MG63 (cell line): Measurements from ENCODE around the gene DTNA. TPM values are rescaled to one million over a fixed set of nuclear protein-coding genes. Genes with fewer than 3 reads are reported as not detected.

Experiments used
- DNase-seq: peaks from one replicate; pipeline ENCODE4 v3.0.0-alpha.2; 2020
- H3K27me3 ChIP-seq: fragments of 250-450 bp; sonication (Bioruptor Pico); 2 replicates; pipeline ENCODE4 v1.5.1; 2020; ENCODE audit warnings: mild to moderate bottlenecking, moderate library complexity
- H3K36me3 ChIP-seq: fragments of 250-450 bp; sonication (Bioruptor Pico); 2 replicates; pipeline ENCODE4 v1.5.1; 2020; ENCODE audit warnings: mild to moderate bottlenecking, moderate library complexity
- H3K4me3 ChIP-seq: fragments of 250-450 bp; sonication (Bioruptor Pico); 2 replicates; pipeline ENCODE4 v1.5.1; 2020; ENCODE audit warnings: mild to moderate bottlenecking, moderate library complexity
- H3K9me3 ChIP-seq: fragments of 250-450 bp; sonication (Bioruptor Pico); 2 replicates; pipeline ENCODE4 v1.5.1; 2020; ENCODE audit warnings: mild to moderate bottlenecking, moderate library complexity
- total RNA-seq: library from RNA; depleted of rRNA; stranded (reverse); fragments of >200 nt; shearing (Covaris generic); gene quantifications from 2 replicates; pipeline ENCODE4 v1.2.3, GENCODE V29; 2014; ENCODE audit warnings: low replicate concordance

DTNA gene
- total RNA-seq, 1 experiment from 2014 or later: 0.33 TPM

GRCh38 chr18:34808389-34808788 is 98.3 kb downstream of the DTNA start:
- DNase-seq: no peak
- H3K27me3 ChIP-seq: no peaks in the 10 kb centered on the region
- H3K36me3 ChIP-seq: no peaks in the 10 kb centered on the region
- H3K4me3 ChIP-seq: no peak overlapping the region
- no peaks in the 10 kb centered on the region for H3K9me3 ChIP-seq

- Histone ChIP-seq H3K4me3 (no peak overlapping the region), H3K9me3 (no peaks in the 10 kb centered on the region), H3K36me3 (no peaks in the 10 kb centered on the region), H3K27me3 (no peaks in the 10 kb centered on the region)
- peak; percentile 15 for DNase-seq
Measured at GRCh38 chr18:34809451-34810072, 99.5 kb downstream of the DTNA start.

- no peak for DNase-seq
- Histone ChIP-seq H3K4me3 (no peak overlapping the region), H3K36me3 (no peaks in the 10 kb centered on the region), H3K27me3 (no peaks in the 10 kb centered on the region), H3K9me3 (no peaks in the 10 kb centered on the region)
Measured at GRCh38 chr18:34816183-34816582, 106.1 kb downstream of the DTNA start.

GRCh38 chr18:34817636-34818035 is 107.5 kb downstream of the DTNA start:
- no peak for DNase-seq
- Histone ChIP-seq H3K4me3 (no peak overlapping the region), H3K36me3 (no peaks in the 10 kb centered on the region), H3K9me3 (no peaks in the 10 kb centered on the region), H3K27me3 (no peaks in the 10 kb centered on the region)

GRCh38 chr18:34818064-34818463 is 108.0 kb downstream of the DTNA start:
- Histone ChIP-seq H3K9me3 (no peaks in the 10 kb centered on the region), H3K27me3 (no peaks in the 10 kb centered on the region), H3K36me3 (no peaks in the 10 kb centered on the region), H3K4me3 (no peak overlapping the region)
- DNase-seq: no peak

- Histone ChIP-seq H3K9me3 (no peaks in the 10 kb centered on the region), H3K36me3 (no peaks in the 10 kb centered on the region), H3K27me3 (no peaks in the 10 kb centered on the region), H3K4me3 (no peak overlapping the region)
- DNase-seq: no peak
Measured at GRCh38 chr18:34820360-34821065, 110.4 kb downstream of the DTNA start.

- DNase-seq: no peak
- Histone ChIP-seq H3K4me3 (no peak overlapping the region), H3K9me3 (no peaks in the 10 kb centered on the region), H3K27me3 (no peaks in the 10 kb centered on the region), H3K36me3 (no peaks in the 10 kb centered on the region)
Measured at GRCh38 chr18:34821669-34822210, 111.6 kb downstream of the DTNA start.

- Histone ChIP-seq H3K36me3 (no peaks in the 10 kb centered on the region), H3K9me3 (no peaks in the 10 kb centered on the region), H3K4me3 (no peak overlapping the region), H3K27me3 (no peaks in the 10 kb centered on the region)
- DNase-seq: no peak
Measured at GRCh38 chr18:34828093-34828492, 118.0 kb downstream of the DTNA start.

- Histone ChIP-seq H3K9me3 (no peaks in the 10 kb centered on the region), H3K4me3 (no peak overlapping the region), H3K36me3 (no peaks in the 10 kb centered on the region), H3K27me3 (no peaks in the 10 kb centered on the region)
- DNase-seq: no peak
Measured at GRCh38 chr18:34834897-34835296, 124.8 kb downstream of the DTNA start.

GRCh38 chr18:34835466-34835865 is 125.4 kb downstream of the DTNA start:
- H3K4me3 ChIP-seq: no peak overlapping the region
- no peaks in the 10 kb centered on the region for H3K36me3 ChIP-seq
- no peaks in the 10 kb centered on the region for H3K9me3 ChIP-seq
- no peaks in the 10 kb centered on the region for H3K27me3 ChIP-seq
- DNase-seq: no peak

- Histone ChIP-seq H3K4me3 (no peak overlapping the region), H3K36me3 (no peaks in the 10 kb centered on the region), H3K9me3 (no peaks in the 10 kb centered on the region), H3K27me3 (no peaks in the 10 kb centered on the region)
- no peak for DNase-seq
Measured at GRCh38 chr18:34837769-34838272, 127.7 kb downstream of the DTNA start.

- Histone ChIP-seq H3K27me3 (no peaks in the 10 kb centered on the region), H3K36me3 (no peaks in the 10 kb centered on the region), H3K9me3 (no peaks in the 10 kb centered on the region), H3K4me3 (no peak overlapping the region)
- DNase-seq: no peak
Measured at GRCh38 chr18:34838669-34839068, 128.6 kb downstream of the DTNA start.

- Histone ChIP-seq H3K27me3 (no peaks in the 10 kb centered on the region), H3K9me3 (no peaks in the 10 kb centered on the region), H3K4me3 (no peak overlapping the region), H3K36me3 (no peaks in the 10 kb centered on the region)
- no peak for DNase-seq
Measured at GRCh38 chr18:34840256-34840826, 130.2 kb downstream of the DTNA start.

- DNase-seq: no peak
- Histone ChIP-seq H3K4me3 (no peak overlapping the region), H3K36me3 (no peaks in the 10 kb centered on the region), H3K9me3 (no peaks in the 10 kb centered on the region), H3K27me3 (no peaks in the 10 kb centered on the region)
Measured at GRCh38 chr18:34841891-34842290, 131.8 kb downstream of the DTNA start.

- H3K27me3 ChIP-seq: no peaks in the 10 kb centered on the region
- H3K36me3 ChIP-seq: no peaks in the 10 kb centered on the region
- H3K4me3 ChIP-seq: no peak overlapping the region
- no peak for DNase-seq
- H3K9me3 ChIP-seq: no peaks in the 10 kb centered on the region
Measured at GRCh38 chr18:34844072-34844471, 134.0 kb downstream of the DTNA start.

- Histone ChIP-seq H3K9me3 (no peaks in the 10 kb centered on the region), H3K27me3 (no peaks in the 10 kb centered on the region), H3K4me3 (no peak overlapping the region), H3K36me3 (no peaks in the 10 kb centered on the region)
- DNase-seq: no peak
Measured at GRCh38 chr18:34844732-34845459, 134.8 kb downstream of the DTNA start.

GRCh38 chr18:34847408-34847807 is 137.3 kb downstream of the DTNA start:
- Histone ChIP-seq H3K4me3 (no peak overlapping the region), H3K27me3 (no peaks in the 10 kb centered on the region), H3K36me3 (no peaks in the 10 kb centered on the region), H3K9me3 (no peaks in the 10 kb centered on the region)
- no peak for DNase-seq
